PC-9 (cell line): Measurements from ENCODE around the gene XPNPEP1.

Source experiments
- EZH2 ChIP-seq: fragments of 200-600 bp; sonication (generic); IDR thresholded peaks from 2 replicates; pipeline ENCODE4 v1.8.0; 2017; ENCODE audit warnings: antibody characterized with exemption, low read depth
- TF ChIP-seq, protein P1 (sequence below): fragments of 200-600 bp; sonication (generic); conservative IDR thresholded peaks from 2 replicates; pipeline ENCODE4 v1.6.1; 2017; ENCODE audit warnings: mixed run types, antibody characterized with exemption, mild to moderate bottlenecking, moderate library complexity

DNA sequence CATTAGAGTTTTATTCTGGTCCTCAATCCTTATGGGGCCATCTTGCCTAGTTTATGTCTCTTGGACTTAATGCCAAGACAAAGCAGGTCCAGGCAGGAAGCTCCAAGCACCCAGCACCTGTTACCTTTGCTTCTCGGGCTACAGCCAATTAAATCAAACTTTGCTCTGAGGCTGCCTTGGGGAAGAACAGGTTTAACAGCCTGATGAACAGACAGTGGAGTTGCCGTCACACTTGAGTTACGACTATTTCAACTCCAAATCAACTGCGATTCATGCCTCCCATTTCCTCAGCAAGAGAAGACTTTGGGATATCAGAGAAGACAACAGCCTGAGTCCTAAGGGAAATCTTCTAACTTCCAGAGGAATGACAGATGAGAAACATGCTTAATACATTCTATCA lies 62.2 kb downstream of the XPNPEP1 start:
- TF ChIP-seq, protein P1, sequence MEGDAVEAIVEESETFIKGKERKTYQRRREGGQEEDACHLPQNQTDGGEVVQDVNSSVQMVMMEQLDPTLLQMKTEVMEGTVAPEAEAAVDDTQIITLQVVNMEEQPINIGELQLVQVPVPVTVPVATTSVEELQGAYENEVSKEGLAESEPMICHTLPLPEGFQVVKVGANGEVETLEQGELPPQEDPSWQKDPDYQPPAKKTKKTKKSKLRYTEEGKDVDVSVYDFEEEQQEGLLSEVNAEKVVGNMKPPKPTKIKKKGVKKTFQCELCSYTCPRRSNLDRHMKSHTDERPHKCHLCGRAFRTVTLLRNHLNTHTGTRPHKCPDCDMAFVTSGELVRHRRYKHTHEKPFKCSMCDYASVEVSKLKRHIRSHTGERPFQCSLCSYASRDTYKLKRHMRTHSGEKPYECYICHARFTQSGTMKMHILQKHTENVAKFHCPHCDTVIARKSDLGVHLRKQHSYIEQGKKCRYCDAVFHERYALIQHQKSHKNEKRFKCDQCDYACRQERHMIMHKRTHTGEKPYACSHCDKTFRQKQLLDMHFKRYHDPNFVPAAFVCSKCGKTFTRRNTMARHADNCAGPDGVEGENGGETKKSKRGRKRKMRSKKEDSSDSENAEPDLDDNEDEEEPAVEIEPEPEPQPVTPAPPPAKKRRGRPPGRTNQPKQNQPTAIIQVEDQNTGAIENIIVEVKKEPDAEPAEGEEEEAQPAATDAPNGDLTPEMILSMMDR = no peak
- no peak for TF ChIP-seq EZH2
